SK-N-SH treated with all-trans-retinoic acid at 6 μM for 48 hours (cell line): Measurements from ENCODE around the gene KIF2C.

Source experiments
- CREB5 ChIP-seq: fragments of 250-450 bp; sonication (Bioruptor Pico); IDR thresholded peaks from 2 replicates; pipeline ENCODE4 v1.5.1; 2020; ENCODE audit warnings: low read depth, mild to moderate bottlenecking, moderate library complexity
- PATZ1 ChIP-seq: fragments of 250-450 bp; sonication (Bioruptor Pico); IDR thresholded peaks from 2 replicates; pipeline ENCODE4 v1.8.0; 2020; ENCODE audit warnings: mild to moderate bottlenecking, moderate library complexity, borderline replicate concordance
- POU6F1 ChIP-seq: fragments of 250-450 bp; sonication (Bioruptor Pico); IDR thresholded peaks from 2 replicates; pipeline ENCODE4 v1.8.0; 2021; ENCODE audit warnings: low read depth, mild to moderate bottlenecking, moderate library complexity, borderline replicate concordance
- TCF4 ChIP-seq: fragments of 250-450 bp; sonication (Bioruptor Pico); IDR thresholded peaks from 2 replicates; pipeline ENCODE4 v1.8.0; 2021; ENCODE audit warnings: mild to moderate bottlenecking, moderate library complexity, borderline replicate concordance
- TSHZ2 ChIP-seq: fragments of 250-450 bp; sonication (Bioruptor Pico); IDR thresholded peaks from 2 replicates; pipeline ENCODE4 v1.5.0; 2020; ENCODE audit warnings: mild to moderate bottlenecking, moderate library complexity
- ZFP3 ChIP-seq: fragments of 250-450 bp; sonication (Bioruptor Pico); IDR thresholded peaks from 2 replicates; pipeline ENCODE4 v1.5.0; 2020; ENCODE audit warnings: mild to moderate bottlenecking, moderate library complexity
- ZFP30 ChIP-seq: fragments of 450-650 bp; formaldehyde crosslinking; IDR thresholded peaks from 2 replicates; pipeline ENCODE4 v1.5.0; 2022; ENCODE audit warnings: mild to moderate bottlenecking, moderate library complexity
- ZNF70 ChIP-seq: fragments of 450-650 bp; formaldehyde crosslinking; IDR thresholded peaks from 2 replicates; pipeline ENCODE4 v1.5.0; 2020; ENCODE audit warnings: mild to moderate bottlenecking, moderate library complexity
- ZNF8 ChIP-seq: fragments of 450-650 bp; formaldehyde crosslinking; IDR thresholded peaks from 2 replicates; pipeline ENCODE4 v1.5.0; 2020; ENCODE audit warnings: mild to moderate bottlenecking, moderate library complexity
- TF ChIP-seq, protein P1 (sequence below): fragments of 250-450 bp; sonication (Bioruptor Pico); IDR thresholded peaks from 2 replicates; pipeline ENCODE4 v1.5.1; 2021; ENCODE audit warnings: mild to moderate bottlenecking, moderate library complexity

DNA sequence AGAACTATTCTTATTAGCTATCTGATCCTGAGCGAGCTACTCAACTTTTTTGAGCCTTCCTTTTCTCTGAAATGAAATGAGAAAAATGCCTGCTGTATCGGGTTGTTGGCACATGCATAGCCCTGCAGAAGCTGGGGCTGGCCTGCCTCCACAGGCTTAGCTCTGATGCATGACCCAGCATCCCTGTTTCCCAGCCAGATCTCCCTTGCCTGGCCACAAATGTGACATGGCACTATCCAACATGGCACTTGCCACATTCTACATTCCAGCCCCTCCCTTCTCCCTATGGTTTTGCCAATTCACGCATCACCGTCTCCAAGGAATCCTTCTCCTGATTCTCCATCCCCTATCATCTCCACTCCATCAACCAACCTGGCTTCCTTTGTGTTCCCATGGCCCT is 22.5 kb upstream of the KIF2C start:
- TF ChIP-seq TCF4, result no peak
- TF ChIP-seq PATZ1, result no peak
- no peak for TF ChIP-seq ZFP30 (CRISPR knock-in tag)
- TF ChIP-seq ZFP3, result no peak
- TF ChIP-seq TSHZ2 (CRISPR knock-in tag), result no peak
- TF ChIP-seq CREB5 (CRISPR knock-in tag), result no peak
- TF ChIP-seq, protein P1, sequence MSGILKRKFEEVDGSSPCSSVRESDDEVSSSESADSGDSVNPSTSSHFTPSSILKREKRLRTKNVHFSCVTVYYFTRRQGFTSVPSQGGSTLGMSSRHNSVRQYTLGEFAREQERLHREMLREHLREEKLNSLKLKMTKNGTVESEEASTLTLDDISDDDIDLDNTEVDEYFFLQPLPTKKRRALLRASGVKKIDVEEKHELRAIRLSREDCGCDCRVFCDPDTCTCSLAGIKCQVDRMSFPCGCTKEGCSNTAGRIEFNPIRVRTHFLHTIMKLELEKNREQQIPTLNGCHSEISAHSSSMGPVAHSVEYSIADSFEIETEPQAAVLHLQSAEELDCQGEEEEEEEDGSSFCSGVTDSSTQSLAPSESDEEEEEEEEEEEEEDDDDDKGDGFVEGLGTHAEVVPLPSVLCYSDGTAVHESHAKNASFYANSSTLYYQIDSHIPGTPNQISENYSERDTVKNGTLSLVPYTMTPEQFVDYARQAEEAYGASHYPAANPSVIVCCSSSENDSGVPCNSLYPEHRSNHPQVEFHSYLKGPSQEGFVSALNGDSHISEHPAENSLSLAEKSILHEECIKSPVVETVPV, result no peak
- TF ChIP-seq ZNF70 (CRISPR knock-in tag), result no peak
- TF ChIP-seq ZNF8 (CRISPR knock-in tag), result no peak
- TF ChIP-seq POU6F1 (CRISPR knock-in tag), result no peak
